H9 (cell line): ENCODE measurements around the gene TRIM44. TPM values are rescaled to one million over a fixed set of nuclear protein-coding genes. Genes with fewer than 3 reads are reported as not detected.

Source experiments
- DNase-seq: peaks from one replicate; pipeline ENCODE4 v3.0.0-alpha.2; 2017
- H2AFZ ChIP-seq: one replicate; pipeline ENCODE4 v1.6.1; 2013; ENCODE audit warnings: mild to moderate bottlenecking, low read length, control low read depth, moderate library complexity
- H2AK5ac ChIP-seq: 2 replicates; pipeline ENCODE4 v1.6.1; 2013; ENCODE audit warnings: low read length, control low read depth, mixed read lengths; ENCODE audit not compliant: insufficient read length
- H2BK120ac ChIP-seq: one replicate; pipeline ENCODE4 v1.6.1; 2013; ENCODE audit warnings: low read depth, mild to moderate bottlenecking, low read length, control low read depth, inconsistent platforms; ENCODE audit not compliant: poor library complexity, severe bottlenecking
- H2BK12ac ChIP-seq: 2 replicates; pipeline ENCODE4 v1.6.1; 2013; ENCODE audit warnings: low read length, control low read depth, mixed read lengths, low read depth; ENCODE audit not compliant: insufficient read length
- H2BK15ac ChIP-seq: 2 replicates; pipeline ENCODE4 v1.6.1; 2013; ENCODE audit warnings: low read depth, low read length, control low read depth
- H2BK20ac ChIP-seq: one replicate; pipeline ENCODE4 v1.6.1; 2013; ENCODE audit warnings: low read depth, mild to moderate bottlenecking, low read length, control low read depth, inconsistent platforms; ENCODE audit not compliant: poor library complexity, severe bottlenecking
- H2BK5ac ChIP-seq: 2 replicates; pipeline ENCODE4 v1.6.1; 2013; ENCODE audit warnings: low read length, control low read depth, mixed read lengths; ENCODE audit not compliant: insufficient read length
- H3K14ac ChIP-seq: 2 replicates; pipeline ENCODE4 v1.6.1; 2013; ENCODE audit warnings: low read length, control low read depth; ENCODE audit not compliant: insufficient read depth
- H3K18ac ChIP-seq: 2 replicates; pipeline ENCODE4 v1.6.1; 2013; ENCODE audit warnings: low read depth, mild to moderate bottlenecking, mixed read lengths, low read length, control low read depth; ENCODE audit not compliant: insufficient read length
- H3K23ac ChIP-seq: 2 replicates; pipeline ENCODE4 v1.6.1; 2013; ENCODE audit warnings: low read length, control low read depth, mixed read lengths, low read depth; ENCODE audit not compliant: insufficient read length
- H3K23me2 ChIP-seq: 2 replicates; pipeline ENCODE4 v1.6.1; 2013; ENCODE audit warnings: low read depth, mild to moderate bottlenecking, mixed read lengths, low read length, control low read depth; ENCODE audit not compliant: insufficient read length, poor library complexity, severe bottlenecking
- H3K27ac ChIP-seq: 2 replicates; pipeline ENCODE4 v1.5.1; 2013; ENCODE audit warnings: low read length, control low read depth, mixed read lengths, low read depth; ENCODE audit not compliant: insufficient read length
- H3K27me3 ChIP-seq: 2 replicates; pipeline ENCODE4 v1.6.1; 2013; ENCODE audit warnings: low read length, control low read depth, inconsistent platforms; ENCODE audit not compliant: insufficient read depth
- H3K4ac ChIP-seq: 2 replicates; pipeline ENCODE4 v1.6.1; 2013; ENCODE audit warnings: low read depth, mild to moderate bottlenecking, control low read depth, inconsistent platforms, low read length, moderate library complexity
- H3K4me1 ChIP-seq: 2 replicates; pipeline ENCODE4 v1.6.1; 2013; ENCODE audit warnings: low read length, control low read depth, inconsistent platforms; ENCODE audit not compliant: insufficient read depth
- H3K4me2 ChIP-seq: 2 replicates; pipeline ENCODE4 v1.6.1; 2013; ENCODE audit warnings: low read length, control low read depth, mixed read lengths; ENCODE audit not compliant: insufficient read length, insufficient read depth
- H3K56ac ChIP-seq: 2 replicates; pipeline ENCODE4 v1.6.1; 2013; ENCODE audit warnings: low read depth, mild to moderate bottlenecking, mixed read lengths, low read length, control low read depth; ENCODE audit not compliant: insufficient read length
- H3K79me1 ChIP-seq: 2 replicates; pipeline ENCODE4 v1.6.1; 2013; ENCODE audit warnings: low read depth, mild to moderate bottlenecking, moderate library complexity, low read length, control low read depth, inconsistent platforms; ENCODE audit not compliant: insufficient read depth, poor library complexity, severe bottlenecking
- H3K79me2 ChIP-seq: 2 replicates; pipeline ENCODE4 v1.6.1; 2013; ENCODE audit warnings: low read length, control low read depth, inconsistent platforms; ENCODE audit not compliant: insufficient read depth
- H3K9ac ChIP-seq: 2 replicates; pipeline ENCODE4 v1.6.1; 2013; ENCODE audit warnings: low read length, control low read depth, mixed read lengths; ENCODE audit not compliant: insufficient read length; ENCODE audit errors: extremely low read depth
- H3K9me3 ChIP-seq: one replicate; pipeline ENCODE4 v1.6.1; 2013; ENCODE audit warnings: low read depth, low read length, inconsistent platforms; ENCODE audit not compliant: control insufficient read depth
- H3T11ph ChIP-seq: one replicate; pipeline ENCODE4 v1.6.1; 2013; ENCODE audit warnings: mild to moderate bottlenecking, low read length, control low read depth, inconsistent platforms
- H4K20me1 ChIP-seq: one replicate; pipeline ENCODE4 v1.6.1; 2013; ENCODE audit not compliant: control insufficient read depth, insufficient read length, insufficient read depth
- H4K5ac ChIP-seq: 2 replicates; pipeline ENCODE4 v1.6.1; 2013; ENCODE audit warnings: low read depth, mild to moderate bottlenecking, mixed read lengths, low read length, control low read depth; ENCODE audit not compliant: insufficient read length
- H4K8ac ChIP-seq: replicated peaks from 2 replicates; pipeline ENCODE4 v1.6.1; 2013; ENCODE audit warnings: low read length, control low read depth, mixed read lengths, low read depth; ENCODE audit not compliant: insufficient read length
- H4K91ac ChIP-seq: 2 replicates; pipeline ENCODE4 v1.6.1; 2013; ENCODE audit warnings: low read depth, mild to moderate bottlenecking, moderate library complexity, mixed read lengths, low read length, control low read depth; ENCODE audit not compliant: insufficient read length
- H3K27ac Mint-ChIP-seq, 3 experiments: 2 replicates in 2 of 3; 3 replicates in 1 of 3; pipeline ENCODE4 v1.8.0; 2020 to 2021; ENCODE audit warnings: mixed read lengths in 3 of 3, mild to moderate bottlenecking in 1 of 3, moderate library complexity in 1 of 3
- H3K27me3 Mint-ChIP-seq: 2 replicates; pipeline ENCODE4 v1.8.0; 2021; ENCODE audit warnings: low read depth, mild to moderate bottlenecking, moderate library complexity, mixed read lengths
- H3K36me3 Mint-ChIP-seq, 3 experiments: 2 replicates in 2 of 3; 3 replicates in 1 of 3; pipeline ENCODE4 v1.8.0; 2020 to 2021; ENCODE audit warnings: low read depth in 3 of 3, mixed read lengths in 3 of 3; ENCODE audit not compliant: insufficient read depth in 1 of 3
- H3K4me1 Mint-ChIP-seq, 2 experiments: 2 replicates each; pipeline ENCODE4 v1.8.0; 2020; ENCODE audit warnings: mixed read lengths in 2 of 2
- H3K4me3 Mint-ChIP-seq, 2 experiments: 2 replicates in 1 of 2; 3 replicates in 1 of 2; pipeline ENCODE4 v1.8.0; 2020 to 2021; ENCODE audit warnings: mild to moderate bottlenecking in 2 of 2, mixed read lengths in 2 of 2, moderate library complexity in 1 of 2
- H3K9me3 Mint-ChIP-seq, 2 experiments: 2 replicates in 1 of 2; 3 replicates in 1 of 2; pipeline ENCODE4 v1.8.0; 2020; ENCODE audit warnings: mild to moderate bottlenecking in 2 of 2, mixed read lengths in 2 of 2, moderate library complexity in 1 of 2
- CTCF ChIP-seq: fragments of 200-600 bp; sonication (generic); conservative IDR thresholded peaks from 3 replicates; pipeline ENCODE4 v1.8.0; 2021; ENCODE audit warnings: antibody characterized with exemption, mild to moderate bottlenecking
- WGBS: extraction: QIAGEN DNeasy Blood & Tissue Kit; methylation state at CpG from one replicate; pipeline ENCODE4 v1.1.7; 2013; ENCODE audit warnings: missing lambda C conversion rate, low lambda C conversion rate, mixed read lengths; ENCODE audit not compliant: insufficient read length; ENCODE audit errors: extremely low coverage; 5-methylcytosine and 5-hydroxymethylcytosine counted together
- total RNA-seq: library from RNA; stranded (reverse); gene quantifications from 2 replicates; pipeline ENCODE4 v1.2.1, GENCODE V29; 2021

Gene TRIM44
- total RNA-seq, 1 experiment from 2014 or later = 37.7 TPM

GRCh38 chr11:35747668-35748067 lies 85.1 kb downstream of the TRIM44 start:
- Mint-ChIP-seq H3K36me3 (no peaks in the 10 kb centered on the region; a peak in 1 of 7 replicates), H3K4me1 (peaks cover 14 to 19% of the 10 kb centered on the region in 2 experiments), H3K4me3 (no peak overlapping the region), H3K27ac (no peak overlapping the region), H3K9me3 (no peaks in the 10 kb centered on the region), H3K27me3 (no peaks in the 10 kb centered on the region)
- peaks cover 3% of the 10 kb centered on the region; the same call in 1 of the 2 replicates for H3K4me1 ChIP-seq
- no peaks in the 10 kb centered on the region for H3K23me2 ChIP-seq
- H3K14ac ChIP-seq = no peak overlapping the region
- no peak overlapping the region for H2AFZ ChIP-seq
- no peak overlapping the region for H3T11ph ChIP-seq
- no peak overlapping the region for H2BK5ac ChIP-seq
- H4K91ac ChIP-seq = no peak overlapping the region
- H3K27ac ChIP-seq = no peak overlapping the region
- no peak overlapping the region for H3K4me2 ChIP-seq
- DNase-seq = no peak
- no peak overlapping the region for H4K5ac ChIP-seq
- no peak overlapping the region for H2BK12ac ChIP-seq
- H4K8ac ChIP-seq = no peak overlapping the region
- H3K23ac ChIP-seq = no peak overlapping the region
- no peaks in the 10 kb centered on the region for H4K20me1 ChIP-seq
- H3K56ac ChIP-seq = no peak overlapping the region
- no peaks in the 10 kb centered on the region for H3K27me3 ChIP-seq
- H3K4ac ChIP-seq = no peak overlapping the region
- no peak overlapping the region for H2AK5ac ChIP-seq
- H3K9me3 ChIP-seq = no peaks in the 10 kb centered on the region
- no peak overlapping the region for H3K18ac ChIP-seq
- no peak overlapping the region for H2BK20ac ChIP-seq
- TF ChIP-seq CTCF = no peak
- no peak overlapping the region for H3K9ac ChIP-seq
- no peaks in the 10 kb centered on the region for H3K79me2 ChIP-seq
- no CpG with 5 or more reads among the region's 4 CpGs for WGBS
- H3K79me1 ChIP-seq = no peaks in the 10 kb centered on the region
- H2BK120ac ChIP-seq = no peak overlapping the region
- no peak overlapping the region for H2BK15ac ChIP-seq
